Measurements from ENCODE around the gene TMEM60.

DNA sequence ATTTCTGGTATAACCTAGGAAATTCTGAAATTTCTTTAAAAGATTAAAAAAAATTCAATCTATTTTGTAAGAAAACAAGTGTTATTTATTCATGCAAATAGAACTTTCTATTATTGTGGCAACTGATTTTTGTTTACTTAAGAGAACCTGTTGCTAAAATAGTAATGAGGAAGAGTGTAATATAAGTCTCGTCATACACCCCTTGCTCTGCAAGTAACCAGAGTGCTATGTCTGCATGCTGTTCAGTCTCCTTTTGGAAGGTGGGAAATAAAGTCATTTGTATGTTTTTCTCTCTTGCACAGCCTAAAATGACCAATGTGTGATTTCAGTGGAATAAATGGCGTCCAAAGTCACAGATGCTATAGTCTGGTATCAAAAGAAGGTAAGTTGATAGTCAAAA is 41.7 kb upstream of the TMEM60 start:
- TF ChIP-seq, protein P1, sequence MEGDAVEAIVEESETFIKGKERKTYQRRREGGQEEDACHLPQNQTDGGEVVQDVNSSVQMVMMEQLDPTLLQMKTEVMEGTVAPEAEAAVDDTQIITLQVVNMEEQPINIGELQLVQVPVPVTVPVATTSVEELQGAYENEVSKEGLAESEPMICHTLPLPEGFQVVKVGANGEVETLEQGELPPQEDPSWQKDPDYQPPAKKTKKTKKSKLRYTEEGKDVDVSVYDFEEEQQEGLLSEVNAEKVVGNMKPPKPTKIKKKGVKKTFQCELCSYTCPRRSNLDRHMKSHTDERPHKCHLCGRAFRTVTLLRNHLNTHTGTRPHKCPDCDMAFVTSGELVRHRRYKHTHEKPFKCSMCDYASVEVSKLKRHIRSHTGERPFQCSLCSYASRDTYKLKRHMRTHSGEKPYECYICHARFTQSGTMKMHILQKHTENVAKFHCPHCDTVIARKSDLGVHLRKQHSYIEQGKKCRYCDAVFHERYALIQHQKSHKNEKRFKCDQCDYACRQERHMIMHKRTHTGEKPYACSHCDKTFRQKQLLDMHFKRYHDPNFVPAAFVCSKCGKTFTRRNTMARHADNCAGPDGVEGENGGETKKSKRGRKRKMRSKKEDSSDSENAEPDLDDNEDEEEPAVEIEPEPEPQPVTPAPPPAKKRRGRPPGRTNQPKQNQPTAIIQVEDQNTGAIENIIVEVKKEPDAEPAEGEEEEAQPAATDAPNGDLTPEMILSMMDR (conservative IDR thresholded peaks at IDR 0.05 in 1 of 2, IDR thresholded peaks at IDR 0.05 in 1 of 2; ENCODE audit: extremely low read depth in 1 of 2, insufficient read depth in 1 of 2, low read depth in 1 of 2, low read length in 2 of 2), result no peak
- no peak for TF ChIP-seq EZH2 (IDR thresholded peaks at IDR 0.05; ENCODE audit: borderline replicate concordance, low read length)
